ENCODE measurements around the gene MTHFD2L.

The MTHFD2L gene

DNA sequence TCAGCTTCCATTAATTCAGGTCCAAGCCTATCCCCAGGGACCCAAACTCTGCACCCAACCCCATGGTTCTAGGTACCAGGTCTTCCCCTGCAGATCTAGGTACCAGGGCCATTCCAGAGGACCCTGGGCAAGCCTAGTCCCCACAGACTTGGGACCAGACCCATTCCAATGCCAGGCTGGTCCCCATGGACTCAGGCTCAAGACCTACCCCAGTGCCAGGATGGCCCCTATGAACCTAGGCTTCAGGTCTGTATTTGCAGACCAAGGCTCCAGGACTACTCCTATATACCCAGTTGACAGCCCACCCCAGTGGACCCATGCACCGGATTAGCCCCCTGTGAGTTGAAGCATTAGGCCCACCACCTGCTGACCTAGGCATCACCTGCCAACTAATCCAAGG lies 8.9 kb downstream of the MTHFD2L start:
- no peak for DNase-seq (ENCODE audit: extremely low read depth, low read depth)
- TF ChIP-seq, protein P1, sequence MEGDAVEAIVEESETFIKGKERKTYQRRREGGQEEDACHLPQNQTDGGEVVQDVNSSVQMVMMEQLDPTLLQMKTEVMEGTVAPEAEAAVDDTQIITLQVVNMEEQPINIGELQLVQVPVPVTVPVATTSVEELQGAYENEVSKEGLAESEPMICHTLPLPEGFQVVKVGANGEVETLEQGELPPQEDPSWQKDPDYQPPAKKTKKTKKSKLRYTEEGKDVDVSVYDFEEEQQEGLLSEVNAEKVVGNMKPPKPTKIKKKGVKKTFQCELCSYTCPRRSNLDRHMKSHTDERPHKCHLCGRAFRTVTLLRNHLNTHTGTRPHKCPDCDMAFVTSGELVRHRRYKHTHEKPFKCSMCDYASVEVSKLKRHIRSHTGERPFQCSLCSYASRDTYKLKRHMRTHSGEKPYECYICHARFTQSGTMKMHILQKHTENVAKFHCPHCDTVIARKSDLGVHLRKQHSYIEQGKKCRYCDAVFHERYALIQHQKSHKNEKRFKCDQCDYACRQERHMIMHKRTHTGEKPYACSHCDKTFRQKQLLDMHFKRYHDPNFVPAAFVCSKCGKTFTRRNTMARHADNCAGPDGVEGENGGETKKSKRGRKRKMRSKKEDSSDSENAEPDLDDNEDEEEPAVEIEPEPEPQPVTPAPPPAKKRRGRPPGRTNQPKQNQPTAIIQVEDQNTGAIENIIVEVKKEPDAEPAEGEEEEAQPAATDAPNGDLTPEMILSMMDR (IDR thresholded peaks at IDR 0.05; ENCODE audit: low read depth, low read length, missing control alignments) = no peak
- H3K4me3 ChIP-seq (replicated peaks; ENCODE audit: low read depth, low read length) = no peak overlapping the region

DNA sequence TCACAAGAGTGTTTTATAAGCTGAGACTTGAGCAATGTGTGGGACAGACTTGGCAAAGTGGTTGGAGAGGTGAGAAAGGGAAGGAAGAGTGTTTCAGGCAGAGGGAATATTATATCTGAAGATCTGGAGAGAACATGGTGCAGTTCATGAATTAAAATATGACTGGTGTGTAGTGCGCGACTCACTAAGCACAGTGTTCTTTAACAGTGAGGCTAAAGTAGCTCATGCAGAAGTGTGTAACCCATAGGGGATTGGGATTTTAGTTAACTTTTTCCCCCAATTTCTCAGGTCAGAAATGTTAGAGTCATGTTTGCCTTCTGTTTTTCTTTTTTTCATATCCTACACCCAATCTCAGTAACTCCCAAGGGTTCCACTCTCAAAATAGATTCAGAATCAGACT lies 9.7 kb downstream of the MTHFD2L start:
- DNase-seq (ENCODE audit: extremely low read depth, low read depth) = no peak
- no peak overlapping the region for H3K4me3 ChIP-seq (replicated peaks; ENCODE audit: low read depth, low read length)
- TF ChIP-seq, protein P1 (IDR thresholded peaks at IDR 0.05; ENCODE audit: low read depth, low read length, missing control alignments) = no peak

DNA sequence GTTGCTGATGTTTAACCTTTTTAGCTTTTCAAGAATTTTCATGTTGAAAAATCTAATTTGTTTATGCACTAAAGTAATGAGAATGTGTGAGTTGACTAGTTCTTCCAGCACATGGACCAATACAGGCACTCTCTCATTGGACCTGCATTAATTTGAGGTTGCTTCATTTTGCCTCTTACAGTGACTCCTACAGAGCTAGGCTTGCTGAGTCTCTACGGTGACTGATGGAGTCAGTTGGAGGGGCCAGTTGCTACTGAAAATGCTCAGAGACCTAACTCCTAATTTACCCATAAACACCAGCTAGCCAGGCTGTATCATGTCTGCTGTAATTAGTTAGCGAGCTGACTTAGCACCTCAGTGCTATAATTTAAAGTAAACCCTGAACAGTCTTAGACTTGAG lies 10.9 kb downstream of the MTHFD2L start:
- no peak for DNase-seq (ENCODE audit: extremely low read depth, low read depth)
- H3K4me3 ChIP-seq (replicated peaks; ENCODE audit: low read depth, low read length) = no peak overlapping the region
- TF ChIP-seq, protein P1 (IDR thresholded peaks at IDR 0.05; ENCODE audit: low read depth, low read length, missing control alignments) = no peak

DNA sequence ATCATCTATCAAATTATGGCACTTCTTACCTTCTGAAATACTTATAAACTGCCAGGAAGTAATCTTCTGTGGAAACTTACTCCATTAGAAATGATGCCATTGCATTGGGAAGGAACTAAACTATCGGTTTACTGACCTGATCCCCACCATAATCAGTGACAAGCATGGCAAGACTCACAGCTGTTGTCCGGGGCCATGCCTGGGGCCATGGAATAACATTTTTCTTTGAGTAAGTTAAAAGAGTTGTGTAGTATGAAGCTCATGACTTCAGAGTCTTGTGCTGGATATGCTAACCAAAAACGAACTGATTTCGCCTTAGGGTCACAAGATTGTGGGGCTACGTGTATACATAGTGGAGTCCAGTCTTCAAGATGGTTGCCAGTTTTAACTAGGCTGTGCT lies 15.4 kb downstream of the MTHFD2L start:
- no peak overlapping the region for H3K4me3 ChIP-seq (replicated peaks; ENCODE audit: low read depth, low read length)
- TF ChIP-seq, protein P1 (IDR thresholded peaks at IDR 0.05; ENCODE audit: low read depth, low read length, missing control alignments) = no peak
- DNase-seq (ENCODE audit: extremely low read depth, low read depth) = no peak

DNA sequence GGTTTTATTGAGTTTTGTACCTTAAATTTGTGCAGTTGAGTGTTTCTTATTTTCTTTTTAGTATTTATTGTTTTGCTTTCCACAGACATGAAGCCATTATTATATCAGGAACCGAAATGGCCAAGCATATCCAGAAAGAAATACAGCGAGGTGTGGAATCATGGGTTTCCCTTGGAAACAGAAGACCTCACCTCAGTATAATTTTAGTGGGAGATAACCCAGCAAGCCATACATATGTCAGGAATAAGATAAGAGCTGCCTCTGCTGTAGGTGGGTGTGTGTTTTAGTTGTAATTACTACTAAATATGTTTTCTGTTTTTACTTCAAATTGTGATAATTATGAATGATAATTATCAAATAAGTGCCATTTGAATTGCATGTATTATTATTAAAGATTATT lies 16.5 kb downstream of the MTHFD2L start:
- no peak overlapping the region for H3K4me3 ChIP-seq (replicated peaks; ENCODE audit: low read depth, low read length)
- TF ChIP-seq, protein P1 (IDR thresholded peaks at IDR 0.05; ENCODE audit: low read depth, low read length, missing control alignments) = no peak
- no peak for DNase-seq (ENCODE audit: extremely low read depth, low read depth)

DNA sequence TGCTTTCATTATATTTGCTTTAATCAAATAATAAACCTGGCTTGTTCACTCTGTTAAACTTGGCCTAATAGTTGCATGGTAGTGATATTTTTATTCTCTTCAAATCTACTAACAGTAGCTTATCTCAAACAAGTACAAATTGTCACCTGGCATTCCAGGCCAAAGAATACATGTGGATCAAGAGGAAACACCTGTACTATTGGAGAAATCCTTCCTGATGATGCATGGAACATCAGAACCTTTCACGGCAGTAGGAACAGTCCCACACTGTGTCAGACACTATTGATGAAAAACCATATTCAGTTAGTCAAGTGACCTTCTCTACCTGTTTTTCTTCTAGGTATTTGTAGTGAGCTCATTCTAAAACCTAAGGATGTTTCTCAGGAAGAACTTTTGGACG lies 17.0 kb downstream of the MTHFD2L start:
- no peak overlapping the region for H3K4me3 ChIP-seq (replicated peaks; ENCODE audit: low read depth, low read length)
- DNase-seq (ENCODE audit: extremely low read depth, low read depth) = no peak
- TF ChIP-seq, protein P1 (IDR thresholded peaks at IDR 0.05; ENCODE audit: low read depth, low read length, missing control alignments) = no peak

DNA sequence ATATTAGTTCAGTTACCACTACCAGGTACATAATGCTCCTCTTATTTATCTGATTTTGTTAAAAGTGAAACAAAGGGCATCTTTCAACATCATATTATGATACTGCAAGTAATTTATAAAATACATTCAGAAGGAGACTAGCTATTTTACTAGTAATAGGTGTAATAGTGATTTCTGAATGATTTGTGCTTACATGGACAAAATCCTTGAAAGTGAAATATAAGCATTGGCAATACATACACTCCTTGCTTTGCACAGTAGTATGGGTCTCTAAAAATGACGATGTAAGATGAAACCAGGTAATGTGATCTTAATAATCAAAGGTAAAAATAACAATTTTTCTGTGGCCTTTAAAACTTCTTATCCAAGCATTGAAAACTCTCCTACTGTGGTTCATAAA lies 17.5 kb downstream of the MTHFD2L start:
- TF ChIP-seq, protein P1 (IDR thresholded peaks at IDR 0.05; ENCODE audit: low read depth, low read length, missing control alignments) = no peak
- DNase-seq (ENCODE audit: extremely low read depth, low read depth) = no peak
- H3K4me3 ChIP-seq (replicated peaks; ENCODE audit: low read depth, low read length) = no peak overlapping the region

All from HFF-Myc (cell line).